SU-DHL-6 (cell line): Measurements from ENCODE around the gene EDDM13.
A peak's percentile ranks its signal among the peaks of the same experiment; 100 is the strongest.
"Not testable (repeated sequence)": the region's sequence is repeated elsewhere in the genome, so short reads cannot be mapped to it uniquely, and the experiment has no call there.

Source experiments
- H2AFZ ChIP-seq: fragments of 200-600 bp; sonication (generic); 2 replicates; pipeline ENCODE4 v1.6.1; 2014; ENCODE audit warnings: low read depth, mild to moderate bottlenecking, moderate library complexity, mixed read lengths, antibody characterized with exemption, low read length; ENCODE audit not compliant: severe bottlenecking
- H3F3A ChIP-seq: fragments of 200-600 bp; shearing (Covaris generic); 2 replicates; pipeline ENCODE4 v1.6.0; 2016; ENCODE audit warnings: antibody characterized with exemption, mild to moderate bottlenecking; ENCODE audit not compliant: insufficient read depth
- H3K27ac ChIP-seq: fragments of 200-600 bp; sonication (generic); 2 replicates; pipeline ENCODE4 v1.5.1; 2016; ENCODE audit warnings: low read depth, mild to moderate bottlenecking, low read length, moderate library complexity, mixed read lengths
- H3K27me3 ChIP-seq: fragments of 200-600 bp; sonication (generic), shearing (Covaris generic); 2 replicates; pipeline ENCODE4 v1.6.0; 2014; ENCODE audit warnings: mild to moderate bottlenecking, low read length
- H3K36me3 ChIP-seq: fragments of 200-600 bp; sonication (generic); 2 replicates; pipeline ENCODE4 v1.6.1; 2014; ENCODE audit warnings: mild to moderate bottlenecking, low read length, mixed read lengths
- H3K4me2 ChIP-seq: fragments of 300-600, 200-600 bp; shearing (Covaris generic), sonication (generic); 2 replicates; pipeline ENCODE4 v1.6.0; 2014; ENCODE audit warnings: low read length, low read depth, mild to moderate bottlenecking; ENCODE audit not compliant: poor library complexity, severe bottlenecking
- H3K4me3 ChIP-seq: fragments of 200-600 bp; sonication (generic); 2 replicates; pipeline ENCODE4 v1.5.1; 2014; ENCODE audit warnings: antibody characterized with exemption, low read length, mild to moderate bottlenecking, mixed read lengths; ENCODE audit not compliant: insufficient read depth, poor library complexity, severe bottlenecking
- H3K79me2 ChIP-seq: fragments of 200-600 bp; sonication (generic); 2 replicates; pipeline ENCODE4 v1.6.1; 2014; ENCODE audit warnings: mild to moderate bottlenecking, low read length, moderate library complexity; ENCODE audit not compliant: insufficient read depth
- H3K9ac ChIP-seq: fragments of 200-600 bp; sonication (generic); 2 replicates; pipeline ENCODE4 v1.7.0; 2014; ENCODE audit warnings: mild to moderate bottlenecking, low read length
- H3K9me2 ChIP-seq: fragments of 200-600 bp; sonication (generic); replicated peaks from 2 replicates; pipeline ENCODE4 v1.6.1; 2014; ENCODE audit warnings: low read length; ENCODE audit not compliant: insufficient read depth
- H3K9me3 ChIP-seq: fragments of 200-600 bp; sonication (generic); 2 replicates; pipeline ENCODE4 v1.6.1; 2014; ENCODE audit warnings: low read length, mixed read lengths; ENCODE audit not compliant: insufficient read depth
- H4K20me1 ChIP-seq: fragments of 200-600 bp; sonication (generic); 2 replicates; pipeline ENCODE4 v1.6.1; 2014; ENCODE audit warnings: low read depth, mild to moderate bottlenecking, antibody characterized with exemption, low read length, moderate library complexity, mixed read lengths
- EZH2phosphoT487 ChIP-seq: fragments of 200-600 bp; sonication (generic), shearing (Covaris generic); conservative IDR thresholded peaks from 2 replicates; pipeline ENCODE4 v1.6.1; 2018; ENCODE audit warnings: mild to moderate bottlenecking, antibody characterized with exemption, low read length, moderate library complexity, mixed read lengths
- TF ChIP-seq, protein P1 (sequence below): fragments of 200-600 bp; sonication (generic); IDR thresholded peaks from one replicate; pipeline ENCODE4 v1.5.1; 2017; ENCODE audit warnings: antibody characterized with exemption, mild to moderate bottlenecking, low read length, moderate library complexity; ENCODE audit not compliant: insufficient read depth, poor library complexity, severe bottlenecking

EDDM13 gene

GRCh38 chr19:56253737-56254136, 18.8 kb upstream of the EDDM13 start:
- no peak overlapping the region for H3K9ac ChIP-seq
- H3K4me3 ChIP-seq: no peak overlapping the region
- H3K27ac ChIP-seq: no peak overlapping the region
- H3K9me2 ChIP-seq: no peaks in the 10 kb centered on the region
- no peak overlapping the region for H2AFZ ChIP-seq
- no peaks in the 10 kb centered on the region for H4K20me1 ChIP-seq
- H3K27me3 ChIP-seq: no peaks in the 10 kb centered on the region
- no peaks in the 10 kb centered on the region for H3K79me2 ChIP-seq
- H3K9me3 ChIP-seq: no peaks in the 10 kb centered on the region
- no peaks in the 10 kb centered on the region for H3K36me3 ChIP-seq
- 0 out of 2 replicates have a peak, but pooled peaks cover 6% of the 10 kb centered on the region for H3F3A ChIP-seq
- no peak overlapping the region for H3K4me2 ChIP-seq
- no peak for TF ChIP-seq EZH2phosphoT487
- TF ChIP-seq, protein P1, sequence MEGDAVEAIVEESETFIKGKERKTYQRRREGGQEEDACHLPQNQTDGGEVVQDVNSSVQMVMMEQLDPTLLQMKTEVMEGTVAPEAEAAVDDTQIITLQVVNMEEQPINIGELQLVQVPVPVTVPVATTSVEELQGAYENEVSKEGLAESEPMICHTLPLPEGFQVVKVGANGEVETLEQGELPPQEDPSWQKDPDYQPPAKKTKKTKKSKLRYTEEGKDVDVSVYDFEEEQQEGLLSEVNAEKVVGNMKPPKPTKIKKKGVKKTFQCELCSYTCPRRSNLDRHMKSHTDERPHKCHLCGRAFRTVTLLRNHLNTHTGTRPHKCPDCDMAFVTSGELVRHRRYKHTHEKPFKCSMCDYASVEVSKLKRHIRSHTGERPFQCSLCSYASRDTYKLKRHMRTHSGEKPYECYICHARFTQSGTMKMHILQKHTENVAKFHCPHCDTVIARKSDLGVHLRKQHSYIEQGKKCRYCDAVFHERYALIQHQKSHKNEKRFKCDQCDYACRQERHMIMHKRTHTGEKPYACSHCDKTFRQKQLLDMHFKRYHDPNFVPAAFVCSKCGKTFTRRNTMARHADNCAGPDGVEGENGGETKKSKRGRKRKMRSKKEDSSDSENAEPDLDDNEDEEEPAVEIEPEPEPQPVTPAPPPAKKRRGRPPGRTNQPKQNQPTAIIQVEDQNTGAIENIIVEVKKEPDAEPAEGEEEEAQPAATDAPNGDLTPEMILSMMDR: peak; percentile 31

DNA sequence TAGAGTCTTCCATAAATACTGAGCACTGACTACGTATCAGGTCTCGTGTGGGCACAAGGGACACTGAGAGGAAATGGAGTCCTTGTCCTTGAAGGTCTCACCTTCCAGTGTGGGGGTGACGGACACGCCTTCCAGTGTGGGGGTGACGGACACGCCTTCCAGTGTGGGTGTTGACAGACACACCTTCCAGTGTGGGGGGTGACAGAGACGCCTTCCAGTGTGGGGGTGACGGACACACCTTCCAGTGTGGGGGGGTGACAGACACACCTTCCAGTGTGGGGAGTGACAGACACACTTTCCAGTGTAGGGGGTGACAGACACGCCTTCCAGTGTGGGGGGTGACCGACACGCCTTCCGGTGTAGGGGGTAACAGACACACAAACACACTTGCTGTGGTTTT, 14.3 kb upstream of the EDDM13 start:
- TF ChIP-seq EZH2phosphoT487: no peak
- TF ChIP-seq, protein P1: no peak
- Histone ChIP-seq H3F3A (0 out of 2 replicates have a peak, but pooled peaks cover 6% of the 10 kb centered on the region), H3K4me2 (no peak overlapping the region), H4K20me1 (no peaks in the 10 kb centered on the region), H3K79me2 (no peaks in the 10 kb centered on the region), H2AFZ (no peak overlapping the region), H3K27me3 (no peaks in the 10 kb centered on the region), H3K27ac (no peak overlapping the region), H3K36me3 (no peaks in the 10 kb centered on the region), H3K9me2 (no peaks in the 10 kb centered on the region), H3K4me3 (no peak overlapping the region), H3K9ac (no peak overlapping the region), H3K9me3 (no peaks in the 10 kb centered on the region)

DNA sequence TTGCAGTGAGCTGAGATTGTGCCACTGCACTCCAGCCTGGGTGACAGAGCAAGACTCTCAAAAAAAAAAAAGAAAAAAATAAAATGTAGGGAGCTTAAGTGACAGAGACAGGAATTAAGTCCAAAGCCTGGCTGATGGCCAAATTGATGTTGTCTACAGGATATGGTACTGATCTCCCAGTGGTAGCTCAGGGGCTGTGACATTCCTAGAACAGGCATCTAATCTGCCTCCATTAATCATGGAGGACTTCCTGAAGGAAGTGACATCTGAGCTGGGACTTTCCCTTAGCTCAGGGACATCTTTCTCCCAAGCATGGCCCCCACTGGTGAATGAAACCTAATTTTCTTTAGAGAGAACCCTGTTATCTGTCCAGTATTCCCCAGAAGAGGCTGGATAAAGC, 11.4 kb upstream of the EDDM13 start:
- Histone ChIP-seq H3K9me2 (no peaks in the 10 kb centered on the region), H3K9ac (no peak overlapping the region), H3K36me3 (no peaks in the 10 kb centered on the region), H3F3A (no peaks in the 10 kb centered on the region), H2AFZ (no peak overlapping the region), H3K9me3 (no peaks in the 10 kb centered on the region), H3K4me2 (no peak overlapping the region), H4K20me1 (no peaks in the 10 kb centered on the region), H3K27me3 (no peaks in the 10 kb centered on the region), H3K79me2 (no peaks in the 10 kb centered on the region), H3K27ac (no peak overlapping the region), H3K4me3 (no peak overlapping the region)
- TF ChIP-seq, protein P1: no peak
- no peak for TF ChIP-seq EZH2phosphoT487

DNA sequence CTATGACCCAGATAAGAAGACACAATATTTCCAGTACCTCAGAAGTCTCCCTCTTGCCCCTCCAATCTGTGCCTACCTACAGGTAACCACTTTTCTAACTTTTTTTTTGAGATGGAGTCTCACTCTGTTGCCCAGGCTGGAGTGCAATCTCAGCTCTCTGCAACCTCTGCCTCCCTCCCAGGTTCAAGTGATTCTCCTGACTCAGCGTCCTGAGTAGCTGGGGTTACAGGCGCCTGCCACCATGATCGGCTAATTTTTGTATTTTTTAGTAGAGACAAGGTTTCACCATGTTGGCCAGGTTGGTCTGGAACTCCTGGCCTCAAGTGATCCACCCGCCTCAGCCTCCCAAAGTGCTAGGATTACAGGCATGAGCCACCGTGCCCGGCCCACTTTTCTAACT, 10.6 kb upstream of the EDDM13 start:
- H4K20me1 ChIP-seq, H3K9ac ChIP-seq, H3K9me3 ChIP-seq, H2AFZ ChIP-seq, H3K4me3 ChIP-seq, H3K36me3 ChIP-seq, H3F3A ChIP-seq, H3K27ac ChIP-seq, H3K27me3 ChIP-seq, H3K4me2 ChIP-seq, H3K9me2 ChIP-seq, H3K79me2 ChIP-seq: not testable (repeated sequence)
